ENCODE results near the gene SLC9A5. TPM values are rescaled to one million over a fixed set of nuclear protein-coding genes. Genes with fewer than 3 reads are reported as not detected.

The SLC9A5 gene
- total RNA-seq, 1 donor, result 0.63 TPM

GRCh38 chr16:67255553-67256221 lies 6.9 kb downstream of the SLC9A5 start:
- no peaks in the 10 kb centered on the region for H3K9me3 ChIP-seq (ENCODE audit: low read depth, low read length)
- H3K4me3 ChIP-seq (ENCODE audit: low read length), result no peak overlapping the region
- H3K4me1 ChIP-seq (ENCODE audit: insufficient read depth, low read length), result no peaks in the 10 kb centered on the region
- peaks cover under 1% of the 10 kb centered on the region for H3K27me3 ChIP-seq (ENCODE audit: insufficient read depth, low read length)

- Histone ChIP-seq H3K27me3 (ENCODE audit: insufficient read depth, low read length) (no peaks in the 10 kb centered on the region), H3K4me1 (ENCODE audit: insufficient read depth, low read length) (no peaks in the 10 kb centered on the region), H3K4me3 (ENCODE audit: low read length) (no peak overlapping the region), H3K9me3 (ENCODE audit: low read depth, low read length) (no peaks in the 10 kb centered on the region)
Observed at GRCh38 chr16:67256701-67257230, 8.0 kb downstream of the SLC9A5 start.

GRCh38 chr16:67257486-67258160 lies 8.8 kb downstream of the SLC9A5 start:
- Histone ChIP-seq H3K9me3 (ENCODE audit: low read depth, low read length) (no peaks in the 10 kb centered on the region), H3K27me3 (ENCODE audit: insufficient read depth, low read length) (no peaks in the 10 kb centered on the region), H3K4me3 (ENCODE audit: low read length) (no peak overlapping the region), H3K4me1 (ENCODE audit: insufficient read depth, low read length) (no peaks in the 10 kb centered on the region)

GRCh38 chr16:67258161-67258835 lies 9.5 kb downstream of the SLC9A5 start:
- Histone ChIP-seq H3K4me3 (ENCODE audit: low read length) (no peak overlapping the region), H3K4me1 (ENCODE audit: insufficient read depth, low read length) (no peaks in the 10 kb centered on the region), H3K27me3 (ENCODE audit: insufficient read depth, low read length) (no peaks in the 10 kb centered on the region), H3K9me3 (ENCODE audit: low read depth, low read length) (no peaks in the 10 kb centered on the region)

GRCh38 chr16:67259705-67260104 lies 10.9 kb downstream of the SLC9A5 start:
- H3K9me3 ChIP-seq (ENCODE audit: low read depth, low read length), result no peaks in the 10 kb centered on the region
- no peaks in the 10 kb centered on the region for H3K4me1 ChIP-seq (ENCODE audit: insufficient read depth, low read length)
- no peak overlapping the region for H3K4me3 ChIP-seq (ENCODE audit: low read length)
- no peaks in the 10 kb centered on the region for H3K27me3 ChIP-seq (ENCODE audit: insufficient read depth, low read length)

- Histone ChIP-seq H3K9me3 (ENCODE audit: low read depth, low read length) (no peaks in the 10 kb centered on the region), H3K4me1 (ENCODE audit: insufficient read depth, low read length) (no peaks in the 10 kb centered on the region), H3K27me3 (ENCODE audit: insufficient read depth, low read length) (no peaks in the 10 kb centered on the region), H3K4me3 (ENCODE audit: low read length) (no peak overlapping the region)
Observed at GRCh38 chr16:67260426-67261063, 11.8 kb downstream of the SLC9A5 start.

GRCh38 chr16:67263201-67263600 lies 14.4 kb downstream of the SLC9A5 start:
- H3K4me1 ChIP-seq (ENCODE audit: insufficient read depth, low read length), result no peaks in the 10 kb centered on the region
- no peaks in the 10 kb centered on the region for H3K27me3 ChIP-seq (ENCODE audit: insufficient read depth, low read length)
- no peak overlapping the region for H3K4me3 ChIP-seq (ENCODE audit: low read length)
- H3K9me3 ChIP-seq (ENCODE audit: low read depth, low read length), result no peaks in the 10 kb centered on the region

- Histone ChIP-seq H3K4me3 (ENCODE audit: low read length) (no peak overlapping the region), H3K9me3 (ENCODE audit: low read depth, low read length) (no peaks in the 10 kb centered on the region), H3K4me1 (ENCODE audit: insufficient read depth, low read length) (no peaks in the 10 kb centered on the region), H3K27me3 (ENCODE audit: insufficient read depth, low read length) (no peaks in the 10 kb centered on the region)
Observed at GRCh38 chr16:67264277-67264676, 15.5 kb downstream of the SLC9A5 start.

GRCh38 chr16:67264866-67265265 lies 16.1 kb downstream of the SLC9A5 start:
- Histone ChIP-seq H3K4me3 (ENCODE audit: low read length) (no peak overlapping the region), H3K27me3 (ENCODE audit: insufficient read depth, low read length) (no peaks in the 10 kb centered on the region), H3K4me1 (ENCODE audit: insufficient read depth, low read length) (no peaks in the 10 kb centered on the region), H3K9me3 (ENCODE audit: low read depth, low read length) (no peaks in the 10 kb centered on the region)

- Histone ChIP-seq H3K27me3 (ENCODE audit: insufficient read depth, low read length) (no peaks in the 10 kb centered on the region), H3K9me3 (ENCODE audit: low read depth, low read length) (no peaks in the 10 kb centered on the region), H3K4me1 (ENCODE audit: insufficient read depth, low read length) (no peaks in the 10 kb centered on the region), H3K4me3 (ENCODE audit: low read length) (no peak overlapping the region)
Observed at GRCh38 chr16:67265834-67266233, 17.1 kb downstream of the SLC9A5 start.

GRCh38 chr16:67268136-67268579 lies 19.4 kb downstream of the SLC9A5 start:
- Histone ChIP-seq H3K27me3 (ENCODE audit: insufficient read depth, low read length) (no peaks in the 10 kb centered on the region), H3K4me1 (ENCODE audit: insufficient read depth, low read length) (no peaks in the 10 kb centered on the region), H3K9me3 (ENCODE audit: low read depth, low read length) (no peaks in the 10 kb centered on the region), H3K4me3 (ENCODE audit: low read length) (no peak overlapping the region)

GRCh38 chr16:67269766-67270165 lies 21.0 kb downstream of the SLC9A5 start:
- no peak overlapping the region for H3K4me3 ChIP-seq (ENCODE audit: low read length)
- no peaks in the 10 kb centered on the region for H3K9me3 ChIP-seq (ENCODE audit: low read depth, low read length)
- H3K4me1 ChIP-seq (ENCODE audit: insufficient read depth, low read length), result no peaks in the 10 kb centered on the region
- no peaks in the 10 kb centered on the region for H3K27me3 ChIP-seq (ENCODE audit: insufficient read depth, low read length)

- Histone ChIP-seq H3K9me3 (ENCODE audit: low read depth, low read length) (no peaks in the 10 kb centered on the region), H3K4me1 (ENCODE audit: insufficient read depth, low read length) (no peaks in the 10 kb centered on the region), H3K27me3 (ENCODE audit: insufficient read depth, low read length) (no peaks in the 10 kb centered on the region), H3K4me3 (ENCODE audit: low read length) (no peak overlapping the region)
Observed at GRCh38 chr16:67270931-67271338, 22.2 kb downstream of the SLC9A5 start.

- Histone ChIP-seq H3K4me3 (ENCODE audit: low read length) (no peak overlapping the region), H3K9me3 (ENCODE audit: low read depth, low read length) (no peaks in the 10 kb centered on the region), H3K27me3 (ENCODE audit: insufficient read depth, low read length) (no peaks in the 10 kb centered on the region), H3K4me1 (ENCODE audit: insufficient read depth, low read length) (no peaks in the 10 kb centered on the region)
Observed at GRCh38 chr16:67271446-67271845, 22.7 kb downstream of the SLC9A5 start.

GRCh38 chr16:67275321-67275720 lies 26.5 kb downstream of the SLC9A5 start:
- peaks cover 18% of the 10 kb centered on the region for H3K4me1 ChIP-seq (ENCODE audit: insufficient read depth, low read length)
- H3K9me3 ChIP-seq (ENCODE audit: low read depth, low read length), result no peaks in the 10 kb centered on the region
- H3K4me3 ChIP-seq (ENCODE audit: low read length), result no peak overlapping the region
- no peaks in the 10 kb centered on the region for H3K27me3 ChIP-seq (ENCODE audit: insufficient read depth, low read length)

Measured in mononuclear cell (primary cell).